Ammon's horn (tissue), 1 donor: ENCODE data around the gene AGBL5.
A peak's percentile ranks its signal among the peaks of the same experiment; 100 is the strongest.

Experiments
- DNase-seq: peaks from one replicate; pipeline ENCODE4 v3.0.0-alpha.2; 2016; ENCODE audit warnings: low spot score

Gene AGBL5

GRCh38 chr2:27024812-27025211, 26.7 kb upstream of the AGBL5 start:
- no peak for DNase-seq

DNA sequence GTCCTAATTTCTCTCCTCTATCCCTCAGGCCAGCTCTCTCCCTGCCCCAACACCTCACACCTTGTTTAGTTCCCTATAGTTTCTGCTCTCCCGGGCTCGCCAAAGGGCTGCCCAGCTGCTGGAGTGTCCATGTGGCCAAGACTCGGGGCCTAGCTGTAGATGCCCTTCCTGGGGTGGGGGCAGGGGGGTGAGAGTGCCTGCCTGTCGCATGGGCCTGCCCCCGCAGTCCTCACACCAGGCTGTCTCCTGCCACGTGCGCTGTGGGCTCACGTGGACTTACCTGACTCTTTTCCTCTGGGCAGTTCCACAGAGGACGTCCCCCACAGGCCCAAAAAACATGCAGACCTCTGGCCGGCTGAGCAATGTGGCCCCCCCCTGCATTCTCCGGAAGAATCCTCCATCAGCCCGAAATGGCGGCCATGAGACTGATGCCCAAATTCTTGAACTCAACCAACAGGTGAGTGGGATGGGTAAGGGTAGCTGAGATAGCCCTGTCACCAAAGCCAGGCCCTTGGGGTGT, 26.1 kb upstream of the AGBL5 start:
- no peak for DNase-seq

DNA sequence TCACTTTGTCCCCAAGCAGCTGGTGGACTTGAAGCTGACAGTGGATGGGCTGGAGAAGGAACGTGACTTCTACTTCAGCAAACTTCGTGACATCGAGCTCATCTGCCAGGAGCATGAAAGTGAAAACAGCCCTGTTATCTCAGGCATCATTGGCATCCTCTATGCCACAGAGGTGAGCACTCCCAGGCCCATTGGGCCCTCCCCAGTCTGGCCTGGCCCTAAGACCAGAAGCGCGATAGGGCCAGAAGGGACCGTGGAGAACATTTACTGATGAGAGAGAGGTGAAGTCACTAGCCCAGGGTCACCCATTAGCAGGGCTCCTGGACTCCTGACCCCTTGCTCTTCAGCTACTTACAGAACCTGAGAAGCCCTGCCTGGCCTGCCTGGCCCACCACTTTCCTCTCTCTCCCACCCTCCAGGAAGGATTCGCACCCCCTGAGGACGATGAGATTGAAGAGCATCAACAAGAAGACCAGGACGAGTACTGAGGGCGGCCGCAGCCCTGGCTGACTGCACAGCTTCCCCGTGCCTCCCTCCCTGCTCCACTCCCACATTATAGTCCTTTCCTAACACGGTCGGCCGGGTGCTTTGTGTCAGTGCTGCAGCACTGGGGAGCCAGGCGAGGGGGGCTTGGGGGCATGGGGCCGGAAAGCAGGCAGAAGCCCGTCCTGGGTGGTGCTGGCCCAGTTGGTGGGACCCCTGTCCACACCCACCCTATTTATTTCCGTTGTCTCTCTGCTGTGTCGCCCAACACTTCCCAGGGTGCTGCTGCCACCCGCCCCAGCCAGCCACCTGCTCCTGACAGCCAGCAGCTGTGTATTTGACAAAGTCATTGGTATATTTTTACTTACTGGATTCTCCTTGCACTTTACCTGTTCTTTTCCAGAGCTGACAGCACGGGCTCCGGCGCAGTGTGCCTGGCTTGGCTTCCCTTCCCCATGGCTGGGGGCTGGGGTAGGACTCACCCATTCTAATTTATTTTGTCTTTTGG, 25.3 kb upstream of the AGBL5 start:
- DNase-seq, result no peak

DNA sequence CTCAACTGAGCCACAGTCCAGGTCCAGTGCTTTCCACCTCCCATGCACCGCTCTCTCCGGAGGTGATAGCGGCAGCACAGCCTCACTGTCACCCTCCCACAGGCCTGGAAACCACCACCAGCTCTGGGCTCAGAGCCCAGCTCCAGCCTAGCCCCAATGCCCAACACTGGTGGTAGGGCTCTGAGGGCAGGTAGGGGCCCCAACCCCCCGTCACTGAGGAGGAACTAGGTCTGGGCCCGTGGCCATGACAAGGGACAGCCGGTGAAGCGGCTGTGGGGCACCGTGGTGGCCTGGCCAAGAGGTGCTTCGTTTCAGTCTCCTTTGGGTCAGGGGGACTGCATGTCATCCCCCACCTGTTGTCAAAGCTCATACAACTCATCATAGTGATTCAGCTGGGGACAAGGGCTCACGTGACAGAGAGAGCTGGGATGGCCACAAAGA, 24.2 kb upstream of the AGBL5 start:
- no peak for DNase-seq

- DNase-seq, result no peak
These were observed 22.4 kb upstream of the AGBL5 start for GRCh38 chr2:27029051-27029450.

DNA sequence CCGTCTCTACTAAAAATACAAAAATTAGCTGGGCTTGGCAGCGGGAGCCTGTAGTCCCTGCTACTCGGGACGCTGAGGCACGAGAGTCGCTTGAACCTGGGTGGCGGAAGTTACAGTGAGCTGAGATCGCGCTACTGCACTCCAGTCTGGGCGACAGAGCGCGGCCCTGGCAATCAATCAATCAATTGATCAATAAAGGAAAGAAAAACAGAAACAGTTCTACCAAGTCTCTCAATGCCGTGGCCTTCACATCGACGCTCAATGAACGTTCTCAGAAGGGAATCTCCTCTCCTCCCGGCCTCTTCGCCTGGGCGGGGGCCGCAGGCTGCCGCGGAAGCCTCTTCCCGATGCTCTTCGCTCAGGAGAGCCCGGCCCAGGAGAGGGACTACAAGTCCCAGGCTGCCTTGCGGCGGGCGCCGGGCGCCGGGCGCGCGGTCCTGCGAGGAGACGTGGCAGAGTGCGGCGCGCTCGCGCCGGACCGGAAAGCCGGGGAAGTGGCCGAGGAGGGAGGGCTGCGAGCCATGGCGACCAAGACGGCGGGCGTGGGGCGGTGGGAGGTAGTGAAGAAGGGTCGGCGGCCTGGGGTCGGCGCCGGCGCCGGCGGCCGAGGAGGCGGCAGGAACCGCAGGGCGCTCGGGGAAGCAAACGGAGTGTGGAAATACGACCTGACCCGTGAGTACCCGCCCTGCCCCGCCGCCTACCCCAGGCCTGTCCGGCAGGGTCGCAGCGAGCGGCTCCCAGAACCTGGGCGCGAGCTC, 18.8 kb upstream of the AGBL5 start, which contains the start of gene TMEM214:
TMEM214 (plus strand) TSS at position 471 of the 758 bp plus-strand sequence; CDS start at position 522, 51 bp downstream.
- peak; percentile 85 for DNase-seq

DNA sequence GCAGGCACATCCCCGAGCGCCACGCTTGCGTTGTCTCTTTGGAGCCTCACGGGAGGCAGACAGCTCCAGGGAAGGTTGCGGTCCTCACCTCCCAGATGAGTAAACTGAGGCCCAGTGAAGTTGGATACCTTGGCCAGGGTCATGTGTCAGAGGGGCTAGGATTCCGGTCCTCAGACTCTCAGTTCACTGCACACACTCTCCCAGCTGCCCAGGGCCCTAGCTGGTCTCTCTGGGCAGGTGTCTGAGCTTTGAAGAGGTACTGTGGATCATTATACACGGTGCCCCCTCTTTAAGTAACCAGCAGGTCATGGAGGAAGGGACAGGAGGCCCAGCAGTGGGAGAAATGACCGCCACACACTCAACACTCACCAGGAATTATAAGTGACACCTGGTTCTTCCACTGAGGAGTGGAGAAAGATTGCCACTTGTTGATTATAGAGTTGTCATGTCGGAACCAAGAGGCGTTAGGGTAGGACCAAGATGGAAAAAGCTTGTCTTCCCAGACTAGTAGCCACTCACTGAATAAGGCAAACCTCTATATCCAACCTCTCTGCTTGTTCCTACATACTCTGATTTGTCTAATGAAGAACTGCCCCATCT, 18.1 kb upstream of the AGBL5 start:
- no peak for DNase-seq

DNA sequence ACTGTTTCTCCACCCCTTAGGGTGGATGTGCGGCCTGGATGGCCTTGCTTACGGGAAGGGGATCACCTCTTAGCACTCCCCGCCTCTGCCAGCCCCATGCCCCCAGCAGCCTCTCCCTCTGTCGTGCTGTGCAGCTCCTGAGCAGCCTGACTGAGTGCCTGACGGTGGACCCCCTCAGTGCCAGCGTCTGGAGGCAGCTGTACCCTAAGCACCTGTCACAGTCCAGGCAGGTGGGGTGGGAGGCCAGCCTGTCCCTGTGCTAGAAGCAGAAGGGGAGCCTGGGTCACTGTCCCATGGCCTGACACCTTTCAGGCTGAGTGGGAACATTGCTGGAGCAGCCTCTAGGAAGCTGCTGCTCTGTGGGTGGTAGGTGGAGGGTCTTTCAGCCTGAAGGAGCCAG, 13.5 kb upstream of the AGBL5 start:
- no peak for DNase-seq

GRCh38 chr2:27038631-27039339, 12.7 kb upstream of the AGBL5 start:
- no peak for DNase-seq

- DNase-seq, result no peak
These were observed 12.0 kb upstream of the AGBL5 start for GRCh38 chr2:27039426-27039825.

DNA sequence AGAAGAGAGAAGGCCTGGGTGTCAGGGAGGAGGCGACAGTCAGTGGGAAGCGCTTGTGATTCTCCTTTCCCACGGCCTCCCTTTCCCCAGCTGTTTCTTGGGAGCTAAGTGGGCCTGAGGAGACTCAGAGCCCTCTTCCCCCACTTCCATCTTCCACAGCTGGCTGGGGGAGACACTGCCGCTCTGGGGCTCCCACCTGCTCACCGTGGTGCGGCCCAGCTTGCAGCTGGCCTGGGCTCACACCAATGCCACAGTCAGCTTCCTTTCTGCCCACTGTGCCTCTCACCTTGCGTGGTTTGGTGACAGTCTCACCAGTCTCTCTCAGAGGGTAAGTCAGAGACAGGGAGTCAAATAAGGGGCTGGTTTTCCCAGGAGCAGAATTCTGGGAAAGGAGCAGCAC, 11.6 kb upstream of the AGBL5 start:
- DNase-seq, result no peak

- no peak for DNase-seq
These were observed 11.2 kb upstream of the AGBL5 start for GRCh38 chr2:27040282-27040681.

GRCh38 chr2:27041752-27042151, 9.7 kb upstream of the AGBL5 start:
- DNase-seq, result no peak

DNA sequence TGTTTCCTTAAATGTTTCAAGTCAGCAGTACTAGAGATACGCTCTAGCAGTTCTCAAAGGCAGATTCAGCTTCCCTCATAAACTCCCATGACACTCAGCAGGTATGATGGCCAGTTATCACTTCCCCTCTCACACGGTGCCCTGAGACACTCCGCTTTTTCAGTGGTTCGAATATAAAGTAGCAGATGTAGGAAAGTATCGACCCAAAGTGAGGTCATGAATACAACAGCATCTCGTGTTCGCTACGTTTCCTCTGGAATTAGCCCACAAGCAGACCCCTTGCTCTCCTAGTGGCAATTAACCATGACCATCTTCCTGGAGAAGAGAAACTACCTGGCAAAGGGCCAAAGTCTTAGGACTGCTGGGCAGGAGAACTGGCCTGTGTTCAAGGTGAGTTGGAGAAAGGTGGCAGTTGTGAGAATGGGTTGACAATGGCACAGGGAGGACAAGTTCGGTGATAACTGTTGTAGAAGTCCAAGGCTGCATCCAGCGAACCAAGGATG, 9.3 kb upstream of the AGBL5 start:
- no peak for DNase-seq

DNA sequence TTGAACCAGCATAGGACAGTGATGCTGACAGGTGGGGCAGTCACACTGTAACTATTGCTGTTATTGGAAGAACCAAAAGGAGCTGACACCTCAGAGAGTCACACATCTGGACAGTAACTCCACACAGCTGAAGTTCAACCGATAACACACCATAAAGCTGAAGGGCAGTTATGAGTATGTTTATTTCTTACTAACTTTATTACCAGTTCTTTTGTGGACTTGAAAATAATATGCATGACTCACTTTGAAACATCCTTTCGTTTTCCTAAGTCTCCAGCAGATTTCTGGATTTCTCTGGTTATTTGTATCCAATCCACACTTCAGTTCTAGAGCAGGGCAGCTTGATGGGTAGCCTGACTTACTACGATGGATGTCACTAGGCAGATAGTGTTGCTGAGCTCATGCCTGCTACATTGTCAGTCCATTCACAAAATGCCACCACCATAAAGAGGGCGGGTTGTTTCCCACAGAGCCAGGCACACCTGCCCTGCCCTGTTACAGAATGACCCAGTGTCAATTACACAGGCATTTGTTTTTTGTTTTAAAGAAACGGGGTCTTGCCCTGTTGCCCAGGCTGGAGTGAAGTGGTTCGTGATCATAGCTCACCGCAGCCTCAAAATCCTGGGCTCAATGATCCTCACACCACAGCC, 8.4 kb upstream of the AGBL5 start:
- no peak for DNase-seq

DNA sequence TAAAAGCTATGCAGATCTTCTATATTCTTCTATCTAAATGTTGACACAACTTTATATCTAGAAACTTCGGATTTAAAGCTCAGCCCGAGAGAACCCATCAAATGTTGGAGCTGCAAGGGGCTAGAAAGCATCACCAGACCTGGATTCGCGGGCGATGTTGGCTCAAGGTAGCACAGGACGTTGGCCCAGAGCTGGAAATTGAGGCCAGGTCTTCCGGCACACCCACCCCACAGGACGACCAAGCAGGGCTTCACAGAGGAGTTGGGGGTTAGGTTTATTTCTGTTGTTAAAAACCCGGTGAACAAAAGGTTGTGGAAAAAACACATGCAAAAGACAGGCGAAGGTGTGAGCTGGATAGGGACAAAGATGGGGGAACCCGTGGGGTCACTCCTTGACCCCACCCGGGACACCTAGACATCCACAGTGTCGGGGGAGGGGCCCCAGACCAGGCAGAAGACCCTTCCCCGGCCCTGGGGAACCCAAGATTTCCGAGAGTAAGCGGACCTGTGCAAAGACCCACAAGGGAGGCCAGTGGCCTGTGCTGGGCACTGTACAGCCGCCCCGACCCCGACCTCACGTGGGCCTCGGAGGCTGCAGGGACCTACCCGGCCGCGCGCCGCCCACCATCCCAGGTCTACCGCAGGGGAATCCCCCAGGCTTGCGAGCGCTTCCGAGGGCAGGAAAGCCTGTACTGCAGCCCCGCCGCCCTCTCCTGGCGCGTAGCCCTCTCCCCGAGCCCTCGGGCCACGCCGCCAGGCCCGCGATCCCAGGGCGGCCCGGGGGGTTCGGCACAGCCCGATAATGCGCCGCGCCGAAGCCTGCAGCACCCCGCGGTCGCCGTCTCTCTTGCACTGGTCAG, 1.8 kb upstream of the AGBL5 start:
- no peak for DNase-seq

GRCh38 chr2:27050281-27050995, 1.0 kb upstream of the AGBL5 start:
- peak; percentile 97 for DNase-seq

DNA sequence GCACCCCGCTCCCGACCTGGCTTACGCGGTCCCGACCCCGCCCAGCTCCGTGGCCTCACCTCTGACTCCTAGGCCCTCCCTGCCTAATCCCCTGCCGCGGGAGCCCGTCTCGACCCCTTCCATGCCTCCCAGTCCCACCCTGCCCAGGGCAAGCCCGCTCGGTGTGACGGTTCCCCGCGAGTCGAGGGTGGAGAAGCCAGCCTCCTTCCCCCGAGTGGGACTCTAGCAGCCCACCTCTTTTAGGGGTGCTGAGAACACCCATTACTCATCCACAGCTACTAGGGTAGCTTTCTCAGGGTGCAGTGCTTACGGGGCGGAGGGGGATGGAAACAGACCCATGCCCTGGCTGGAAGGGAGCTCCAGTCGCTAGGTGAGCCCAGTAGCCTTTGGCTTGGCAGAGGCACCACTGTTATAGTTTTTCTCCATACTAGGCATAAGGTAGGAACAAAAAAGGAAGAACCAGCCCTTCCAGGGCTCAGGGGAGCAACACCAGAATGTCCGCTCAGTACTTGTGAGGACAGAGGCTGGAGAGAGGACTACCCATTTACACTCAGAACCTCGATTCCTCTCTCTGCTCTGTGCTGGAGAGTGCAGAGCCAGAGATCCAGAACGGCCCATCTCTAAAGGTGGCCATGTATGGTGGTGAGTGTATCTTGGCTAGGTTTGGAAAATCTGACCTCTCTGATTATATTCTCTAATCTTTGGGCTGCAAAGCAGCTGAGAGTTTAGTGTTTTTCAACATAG, 606 bp downstream of the AGBL5 start:
- DNase-seq, result peak; percentile 40
